ENCODE data around the gene STAT5A.

DNA sequence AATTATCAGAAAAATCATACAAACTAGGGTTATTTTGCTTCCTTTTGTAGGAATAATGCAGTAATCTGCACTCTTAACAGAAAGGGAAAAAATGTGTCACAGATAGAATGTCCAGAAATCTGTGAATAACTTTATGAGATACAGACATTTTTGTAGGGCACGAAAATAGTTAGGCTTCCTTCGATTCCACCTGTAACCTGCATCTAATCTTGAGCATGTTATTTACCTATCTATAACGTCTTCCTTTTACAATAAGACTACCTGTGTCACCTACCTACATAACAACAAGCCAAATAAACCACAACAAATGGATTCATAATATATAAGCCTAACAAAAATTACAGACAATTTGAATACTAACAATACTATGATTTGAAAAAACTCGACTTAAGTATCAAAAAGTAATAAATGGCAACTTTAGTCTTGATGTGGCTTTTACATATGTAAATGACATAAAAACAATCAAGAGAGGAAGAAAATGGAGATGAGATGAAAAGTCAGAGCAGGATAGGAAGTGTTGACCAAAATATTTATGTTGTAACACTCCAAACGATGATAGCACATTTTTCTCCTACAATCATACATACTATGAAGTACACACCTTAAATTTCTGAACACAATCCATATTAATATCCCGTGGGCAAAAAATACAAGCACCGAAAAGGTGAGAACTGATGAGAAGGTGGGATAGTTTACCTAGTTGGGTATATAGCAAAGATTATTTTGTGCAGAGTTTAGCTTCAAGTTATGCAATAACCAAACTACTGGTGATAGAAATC is 14.6 kb upstream of the STAT5A start:
- TF ChIP-seq, protein P1, sequence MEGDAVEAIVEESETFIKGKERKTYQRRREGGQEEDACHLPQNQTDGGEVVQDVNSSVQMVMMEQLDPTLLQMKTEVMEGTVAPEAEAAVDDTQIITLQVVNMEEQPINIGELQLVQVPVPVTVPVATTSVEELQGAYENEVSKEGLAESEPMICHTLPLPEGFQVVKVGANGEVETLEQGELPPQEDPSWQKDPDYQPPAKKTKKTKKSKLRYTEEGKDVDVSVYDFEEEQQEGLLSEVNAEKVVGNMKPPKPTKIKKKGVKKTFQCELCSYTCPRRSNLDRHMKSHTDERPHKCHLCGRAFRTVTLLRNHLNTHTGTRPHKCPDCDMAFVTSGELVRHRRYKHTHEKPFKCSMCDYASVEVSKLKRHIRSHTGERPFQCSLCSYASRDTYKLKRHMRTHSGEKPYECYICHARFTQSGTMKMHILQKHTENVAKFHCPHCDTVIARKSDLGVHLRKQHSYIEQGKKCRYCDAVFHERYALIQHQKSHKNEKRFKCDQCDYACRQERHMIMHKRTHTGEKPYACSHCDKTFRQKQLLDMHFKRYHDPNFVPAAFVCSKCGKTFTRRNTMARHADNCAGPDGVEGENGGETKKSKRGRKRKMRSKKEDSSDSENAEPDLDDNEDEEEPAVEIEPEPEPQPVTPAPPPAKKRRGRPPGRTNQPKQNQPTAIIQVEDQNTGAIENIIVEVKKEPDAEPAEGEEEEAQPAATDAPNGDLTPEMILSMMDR (IDR thresholded peaks at IDR 0.05; ENCODE audit: insufficient read depth, low read depth, low read length): no peak
- TF ChIP-seq EZH2 (IDR thresholded peaks at IDR 0.05; ENCODE audit: insufficient read depth, low read length): no peak

Measured in astrocyte (in vitro differentiated cells and primary cell).